CD4-positive, alpha-beta memory T cell (primary cell): ENCODE results near the gene SOX30. TPM values are rescaled to one million over a fixed set of nuclear protein-coding genes. Genes with fewer than 3 reads are reported as not detected.
"Not testable (repeated sequence)": the region's sequence is repeated elsewhere in the genome, so short reads cannot be mapped to it uniquely, and the experiment has no call there.

ENCODE experiments used
- CTCF ChIA-PET: fragments of 350-600 bp; sonication (Branson Sonifier 250); formaldehyde crosslinking; loops from one replicate; lab custom pipeline; 2021; ENCODE audit warnings: inconsistent platforms; ENCODE audit not compliant: partially characterized antibody; lab: Charles Lee
- POLR2A ChIA-PET: fragments of 350-600 bp; sonication (Branson Sonifier 250); formaldehyde crosslinking; loops from one replicate; lab custom pipeline; 2021; ENCODE audit not compliant: partially characterized antibody; lab: Charles Lee
- DNase-seq, 5 donors: peaks; one replicate each; pipeline versions ENCODE4 v3.0.0 to v3.0.0-alpha.2; 2020 to 2022; ENCODE audit warnings: mixed read lengths in 1 of 5
- H3K27ac ChIP-seq: one replicate; pipeline ENCODE4 v1.7.0; 2013; ENCODE audit warnings: low read depth, low read length
- H3K27me3 ChIP-seq: 2 replicates; pipeline ENCODE4 v1.7.0; 2013; ENCODE audit warnings: mild to moderate bottlenecking, low read length, moderate library complexity; ENCODE audit not compliant: insufficient read depth
- H3K36me3 ChIP-seq: 2 replicates; pipeline ENCODE4 v1.7.0; 2013; ENCODE audit warnings: mild to moderate bottlenecking, low read length, moderate library complexity; ENCODE audit not compliant: insufficient read depth
- H3K4me1 ChIP-seq: 2 replicates; pipeline ENCODE4 v1.7.0; 2013; ENCODE audit warnings: mild to moderate bottlenecking, low read length, moderate library complexity; ENCODE audit not compliant: insufficient read depth
- H3K4me3 ChIP-seq, 2 donors: one replicate each; pipeline ENCODE4 v1.7.0; 2013; ENCODE audit warnings: low read length in 2 of 2, mild to moderate bottlenecking in 1 of 2
- H3K9me3 ChIP-seq, 2 donors: one replicate each; pipeline ENCODE4 v1.7.0; 2013; ENCODE audit warnings: low read length in 2 of 2, control low read depth in 1 of 2; ENCODE audit not compliant: control insufficient read depth in 1 of 2
- H3K27ac Mint-ChIP-seq, 7 donors: one replicate each; pipeline ENCODE4 v1.8.0; 2020 to 2021; ENCODE audit warnings: mixed read lengths in 7 of 7, mild to moderate bottlenecking in 6 of 7, inconsistent platforms in 3 of 7, moderate library complexity in 3 of 7
- H3K27me3 Mint-ChIP-seq, 2 donors: one replicate each; pipeline ENCODE4 v1.8.0; 2020 to 2021; ENCODE audit warnings: mixed read lengths in 2 of 2
- H3K36me3 Mint-ChIP-seq, 2 donors: one replicate each; pipeline ENCODE4 v1.8.0; 2020 to 2021; ENCODE audit warnings: mixed read lengths in 2 of 2, inconsistent platforms in 1 of 2, mild to moderate bottlenecking in 1 of 2
- H3K4me1 Mint-ChIP-seq, 4 donors: one replicate each; pipeline ENCODE4 v1.8.0; 2020 to 2021; ENCODE audit warnings: mixed read lengths in 4 of 4, mild to moderate bottlenecking in 1 of 4
- H3K4me3 Mint-ChIP-seq, 8 donors: one replicate each; pipeline ENCODE4 v1.8.0; 2020 to 2021; ENCODE audit warnings: mixed read lengths in 8 of 8, mild to moderate bottlenecking in 7 of 8, moderate library complexity in 6 of 8, inconsistent platforms in 3 of 8
- H3K9me3 Mint-ChIP-seq, 8 donors: one replicate each; pipeline ENCODE4 v1.8.0; 2020 to 2021; ENCODE audit warnings: mixed read lengths in 8 of 8, mild to moderate bottlenecking in 5 of 8, inconsistent platforms in 3 of 8, moderate library complexity in 1 of 8
- intact Hi-C: fragments of 100-400 bp; cut with micrococcal nuclease; formaldehyde crosslinking; loops from one replicate; pipeline ENCODE4 v1.15.1; 2023
- polyA plus RNA-seq, 2 donors: library from polyadenylated mRNA; unstranded; fragments of 300-500 nt; fragmentation: Illumina TruSeq; gene quantifications; one replicate each; pipeline ENCODE4 v1.2.3, GENCODE V29; 2021
- total RNA-seq, 2 experiments: library from RNA; stranded (reverse); gene quantifications; one replicate each; pipeline ENCODE4 v1.2.3, GENCODE V29; 2021

Gene SOX30
- total and polyA plus RNA-seq, 4 experiments from 2014 or later: 0.14 to 0.53 (median 0.33) TPM

- CTCF ChIA-PET, POLR2A ChIA-PET: not testable (repeated sequence)
These were observed 34.3 kb upstream of the SOX30 start for GRCh38 chr5:157686276-157687197.

GRCh38 chr5:157682257-157682656 lies 30.0 kb upstream of the SOX30 start:
- H3K9me3 ChIP-seq: no peaks in the 10 kb centered on the region
- Mint-ChIP-seq H3K36me3 (no peaks in the 10 kb centered on the region), H3K4me1 (no peaks in the 10 kb centered on the region), H3K4me3 (no peak overlapping the region), H3K9me3 (no peaks in the 10 kb centered on the region), H3K27ac (no peak overlapping the region), H3K27me3 (no peaks in the 10 kb centered on the region)
- no peak overlapping the region for H3K4me3 ChIP-seq
- intact Hi-C loops: no loop called here
- H3K4me1 ChIP-seq: no peaks in the 10 kb centered on the region
- no peak for DNase-seq
- ChIA-PET CTCF (interaction anchor here (1.1 to 1.7 kb wide), 4 partner anchors 8 to 36 kb away, joined by 3 to 10 read pairs (median 4); partner anchors contain the start of gene C5orf52), POLR2A (no interaction called here)
- no peaks in the 10 kb centered on the region for H3K36me3 ChIP-seq
- no peaks in the 10 kb centered on the region for H3K27me3 ChIP-seq
- no peak overlapping the region for H3K27ac ChIP-seq

More at GRCh38 chr5:157686276-157687197, 34.3 kb upstream of the SOX30 start:
- H3K27ac Mint-ChIP-seq, DNase-seq, H3K27me3 Mint-ChIP-seq, H3K4me3 Mint-ChIP-seq, H3K4me1 ChIP-seq, H3K9me3 ChIP-seq, H3K4me1 Mint-ChIP-seq, H3K9me3 Mint-ChIP-seq, H3K36me3 Mint-ChIP-seq, H3K36me3 ChIP-seq, H3K27ac ChIP-seq, intact Hi-C loops, H3K27me3 ChIP-seq, H3K4me3 ChIP-seq: not testable (repeated sequence)

- H3K4me1 Mint-ChIP-seq: no peaks in the 10 kb centered on the region
- ChIA-PET POLR2A (no interaction called here), CTCF (interaction anchor here (0.7 to 1.7 kb wide), 5 partner anchors 9 to 263 kb away, joined by 3 to 10 read pairs (median 4); no protein-coding TSS in a partner anchor)
- Histone ChIP-seq H3K4me1 (no peaks in the 10 kb centered on the region), H3K9me3 (no peaks in the 10 kb centered on the region), H3K36me3 (no peaks in the 10 kb centered on the region), H3K4me3 (no peak overlapping the region), H3K27me3 (no peaks in the 10 kb centered on the region), H3K27ac (no peak overlapping the region)
- intact Hi-C loops: no loop called here
- DNase-seq: no peak
- no peak overlapping the region for H3K4me3 Mint-ChIP-seq
- no peaks in the 10 kb centered on the region for H3K36me3 Mint-ChIP-seq
- no peaks in the 10 kb centered on the region for H3K9me3 Mint-ChIP-seq
- no peaks in the 10 kb centered on the region for H3K27me3 Mint-ChIP-seq
- no peak overlapping the region for H3K27ac Mint-ChIP-seq
These were observed 28.8 kb upstream of the SOX30 start for GRCh38 chr5:157681048-157681447.

- no peak overlapping the region for H3K4me3 Mint-ChIP-seq
- no peaks in the 10 kb centered on the region for H3K9me3 Mint-ChIP-seq
- intact Hi-C loops: no loop called here
- H3K36me3 ChIP-seq: no peaks in the 10 kb centered on the region
- no peak overlapping the region for H3K27ac ChIP-seq
- CTCF ChIA-PET: interaction anchor here (1.2 kb wide), 1 partner anchor 12 kb away, joined by 4 read pairs; no protein-coding TSS in a partner anchor
- POLR2A ChIA-PET: no interaction called here
- no peaks in the 10 kb centered on the region for H3K4me1 Mint-ChIP-seq
- H3K27me3 Mint-ChIP-seq: no peaks in the 10 kb centered on the region
- H3K27ac Mint-ChIP-seq: peak overlapping the region in 1 of 7 donors; percentile 79
- no peaks in the 10 kb centered on the region for H3K27me3 ChIP-seq
- H3K36me3 Mint-ChIP-seq: no peaks in the 10 kb centered on the region
- no peak for DNase-seq
- H3K9me3 ChIP-seq: no peaks in the 10 kb centered on the region
- no peak overlapping the region for H3K4me3 ChIP-seq
- H3K4me1 ChIP-seq: no peaks in the 10 kb centered on the region
These were observed 28.0 kb upstream of the SOX30 start for GRCh38 chr5:157680239-157680638.

GRCh38 chr5:157679801-157680200 lies 27.6 kb upstream of the SOX30 start:
- H3K27ac Mint-ChIP-seq: peak overlapping the region in 1 of 7 donors; percentile 79
- no peaks in the 10 kb centered on the region for H3K9me3 ChIP-seq
- H3K36me3 Mint-ChIP-seq: no peaks in the 10 kb centered on the region
- H3K4me3 Mint-ChIP-seq: no peak overlapping the region
- H3K4me1 ChIP-seq: no peaks in the 10 kb centered on the region
- ChIA-PET CTCF (interaction anchor here (1.2 kb wide), 1 partner anchor 13 kb away, joined by 4 read pairs; no protein-coding TSS in a partner anchor), POLR2A (no interaction called here)
- no peaks in the 10 kb centered on the region for H3K4me1 Mint-ChIP-seq
- no peaks in the 10 kb centered on the region for H3K27me3 Mint-ChIP-seq
- no peak overlapping the region for H3K27ac ChIP-seq
- DNase-seq: no peak
- peaks cover 0 to 2% (median 0%) of the 10 kb centered on the region in 8 donors for H3K9me3 Mint-ChIP-seq
- H3K4me3 ChIP-seq: no peak overlapping the region
- H3K36me3 ChIP-seq: no peaks in the 10 kb centered on the region
- intact Hi-C loops: no loop called here
- H3K27me3 ChIP-seq: no peaks in the 10 kb centered on the region

- Mint-ChIP-seq H3K36me3 (no peaks in the 10 kb centered on the region), H3K4me3 (no peak overlapping the region), H3K27ac (no peak overlapping the region), H3K9me3 (peaks cover 0 to 2% (median 0%) of the 10 kb centered on the region in 8 donors), H3K4me1 (no peaks in the 10 kb centered on the region), H3K27me3 (no peaks in the 10 kb centered on the region)
- Histone ChIP-seq H3K27ac (no peak overlapping the region), H3K27me3 (no peaks in the 10 kb centered on the region), H3K36me3 (no peaks in the 10 kb centered on the region), H3K9me3 (no peaks in the 10 kb centered on the region), H3K4me3 (no peak overlapping the region), H3K4me1 (no peaks in the 10 kb centered on the region)
- no peak for DNase-seq
- intact Hi-C loops: no loop called here
- ChIA-PET CTCF (no interaction called here), POLR2A (no interaction called here)
These were observed 25.7 kb upstream of the SOX30 start for GRCh38 chr5:157677931-157678330.

GRCh38 chr5:157674351-157674750 lies 22.1 kb upstream of the SOX30 start:
- intact Hi-C loops, H3K4me3 ChIP-seq, POLR2A ChIA-PET, H3K4me3 Mint-ChIP-seq, H3K27ac ChIP-seq, H3K9me3 Mint-ChIP-seq, H3K27me3 ChIP-seq, DNase-seq, H3K27ac Mint-ChIP-seq, H3K36me3 ChIP-seq, H3K9me3 ChIP-seq, H3K27me3 Mint-ChIP-seq, H3K36me3 Mint-ChIP-seq: not testable (repeated sequence)
- CTCF ChIA-PET: interaction anchor here (1.1 to 1.7 kb wide), 3 partner anchors 16 to 242 kb away, joined by 3 to 4 read pairs (median 3); no protein-coding TSS in a partner anchor
- peaks cover 12 to 27% (median 21%) of the 10 kb centered on the region in 4 donors for H3K4me1 Mint-ChIP-seq
- peaks cover 13% of the 10 kb centered on the region for H3K4me1 ChIP-seq
